NCI-H2107 (cell line): ENCODE results near the gene KDM6A.
"Not testable (repeated sequence)": the region's sequence is repeated elsewhere in the genome, so short reads cannot be mapped to it uniquely, and the experiment has no call there.

Experiments
- DNase-seq: peaks from one replicate; lab custom pipeline; 2025; lab: John Stamatoyannopoulos, UW

Gene KDM6A

GRCh38 chrX:44961817-44962607, 89.0 kb downstream of the KDM6A start:
- no peak for DNase-seq

- DNase-seq = no peak
Observed at GRCh38 chrX:44962944-44963343, 90.0 kb downstream of the KDM6A start.

- DNase-seq = no peak
Observed at GRCh38 chrX:44967221-44967620, 94.2 kb downstream of the KDM6A start.

- no peak for DNase-seq
Observed at GRCh38 chrX:44970709-44971108, 97.7 kb downstream of the KDM6A start.

GRCh38 chrX:44971674-44972073, 98.7 kb downstream of the KDM6A start:
- no peak for DNase-seq

- DNase-seq = no peak
Observed at GRCh38 chrX:44972132-44972531, 99.1 kb downstream of the KDM6A start.

GRCh38 chrX:44973420-44973932, 100.5 kb downstream of the KDM6A start:
- no peak for DNase-seq

- no peak for DNase-seq
Observed at GRCh38 chrX:44974451-44974850, 101.5 kb downstream of the KDM6A start.

- no peak for DNase-seq
Observed at GRCh38 chrX:44975666-44976263, 102.8 kb downstream of the KDM6A start.

GRCh38 chrX:44978976-44979375, 106.0 kb downstream of the KDM6A start:
- DNase-seq = no peak

- DNase-seq = no peak
Observed at GRCh38 chrX:44980403-44980802, 107.4 kb downstream of the KDM6A start.

- no peak for DNase-seq
Observed at GRCh38 chrX:44980883-44981282, 107.9 kb downstream of the KDM6A start.

- no peak for DNase-seq
Observed at GRCh38 chrX:44989995-44990770, 117.2 kb downstream of the KDM6A start.

GRCh38 chrX:44992775-44993174, 119.8 kb downstream of the KDM6A start:
- DNase-seq = no peak

GRCh38 chrX:44996277-44996676, 123.3 kb downstream of the KDM6A start:
- no peak for DNase-seq

GRCh38 chrX:44997282-44997812, 124.4 kb downstream of the KDM6A start:
- no peak for DNase-seq

- no peak for DNase-seq
Observed at GRCh38 chrX:44997888-44998287, 124.9 kb downstream of the KDM6A start.

GRCh38 chrX:44999237-44999636, 126.2 kb downstream of the KDM6A start:
- not testable (repeated sequence) for DNase-seq

- DNase-seq = not testable (repeated sequence)
Observed at GRCh38 chrX:44999872-45000271, 126.9 kb downstream of the KDM6A start.

- no peak for DNase-seq
Observed at GRCh38 chrX:45001048-45001447, 128.1 kb downstream of the KDM6A start.

GRCh38 chrX:45003085-45003484, 130.1 kb downstream of the KDM6A start:
- no peak for DNase-seq

GRCh38 chrX:45006002-45006800, 133.2 kb downstream of the KDM6A start:
- DNase-seq = no peak
